Testis (tissue), 2 donors: ENCODE results near the gene FAM184B.

Experiments used
- CTCF ChIP-seq, 3 experiments: fragments of 450-650 bp in 2 of 3; fragments of 200-600 bp in 1 of 3; sonication (generic) in 1 of 3; IDR thresholded peaks; one replicate each; pipeline ENCODE4 v1.5.1; 2016 to 2019; ENCODE audit warnings: antibody characterized with exemption in 3 of 3, mild to moderate bottlenecking in 2 of 3, moderate library complexity in 1 of 3
- POLR2A ChIP-seq: fragments of 450-650 bp; IDR thresholded peaks from one replicate; pipeline ENCODE4 v1.6.1; 2017; ENCODE audit warnings: antibody characterized with exemption, mild to moderate bottlenecking, moderate library complexity

DNA sequence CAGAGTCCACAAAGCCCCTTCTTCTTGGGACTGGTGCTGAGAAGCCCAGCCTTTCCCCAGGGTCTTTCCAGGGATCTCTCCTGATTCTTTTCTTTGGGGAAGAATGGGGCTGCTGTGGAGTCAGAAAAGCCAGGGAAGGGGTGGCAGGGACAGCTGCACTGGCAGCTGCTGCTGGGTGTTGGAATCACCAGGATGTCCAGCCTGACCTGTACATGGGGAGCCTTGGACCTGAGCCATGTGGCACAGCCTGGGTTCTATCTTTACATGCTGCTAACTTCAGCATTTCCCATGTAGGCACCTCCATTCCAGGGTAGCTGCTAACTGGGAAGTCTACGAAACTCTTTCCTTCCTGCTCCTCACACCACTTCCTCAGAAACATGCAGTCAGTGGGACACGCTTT, 131.0 kb downstream of the FAM184B start:
- TF ChIP-seq CTCF (IDR thresholded peaks at IDR 0.05) (no peak), POLR2A (no peak)
